Heart left ventricle (tissue), 16 donors: ENCODE data around the gene KIF1A. TPM values are rescaled to one million over a fixed set of nuclear protein-coding genes. Genes with fewer than 3 reads are reported as not detected.

Source experiments
- ATAC-seq, 4 donors: fragments of 200-7000 bp; cut with Tn5 transposase; one replicate each; pipeline ENCODE4 v1.9.1; 2020 to 2022; ENCODE audit warnings: moderate library complexity in 4 of 4, mild to moderate bottlenecking in 3 of 4, moderate number of reproducible peaks in 1 of 4
- DNase-seq, 5 donors: peaks; one replicate each; pipeline ENCODE4 v3.0.0-alpha.2; 2020
- H3K27ac ChIP-seq, 12 donors: fragments of 200-600 bp; sonication (generic) in 4 of 12; one replicate each; pipeline versions ENCODE4 v1.5.0 to v1.8.0; 2016 to 2022; ENCODE audit warnings: mild to moderate bottlenecking in 2 of 12
- H3K27me3 ChIP-seq, 9 donors: fragments of 200-600 bp; sonication (generic) in 2 of 9; one replicate each; pipeline versions ENCODE4 v1.5.1 to v1.8.0; 2016 to 2022; ENCODE audit warnings: mild to moderate bottlenecking in 3 of 9
- H3K36me3 ChIP-seq, 9 donors: fragments of 200-600 bp; sonication (generic) in 2 of 9; one replicate each; pipeline versions ENCODE4 v1.5.0 to v1.8.0; 2018 to 2022; ENCODE audit warnings: mild to moderate bottlenecking in 2 of 9
- H3K4me1 ChIP-seq, 12 donors: fragments of 200-600 bp; sonication (generic) in 4 of 12; one replicate each; pipeline versions ENCODE4 v1.5.0 to v1.8.0; 2016 to 2022; ENCODE audit warnings: mild to moderate bottlenecking in 3 of 12
- H3K4me3 ChIP-seq, 12 donors: fragments of 200-600 bp; sonication (generic) in 4 of 12; one replicate each; pipeline versions ENCODE4 v1.5.0 to v1.8.0; 2017 to 2022; ENCODE audit warnings: mild to moderate bottlenecking in 9 of 12, moderate library complexity in 4 of 12
- H3K9me3 ChIP-seq, 12 donors: fragments of 200-600 bp; sonication (generic) in 4 of 12; one replicate each; pipeline versions ENCODE4 v1.5.0 to v1.8.0; 2016 to 2022; ENCODE audit warnings: mild to moderate bottlenecking in 1 of 12
- POLR2A ChIP-seq, 2 donors: fragments of 450-650 bp; IDR thresholded peaks; one replicate each; pipeline ENCODE4 v1.6.1; 2017; ENCODE audit warnings: antibody characterized with exemption in 2 of 2, mild to moderate bottlenecking in 2 of 2, moderate library complexity in 2 of 2
- WGBS, 4 donors: extraction: QIAGEN DNeasy Blood & Tissue Kit in 2 of 4; methylation state at CpG; one replicate each; pipeline versions ENCODE4 v1.1.5 to v1.1.7; 2013 to 2018; 5-methylcytosine and 5-hydroxymethylcytosine counted together
- intact Hi-C, 10 donors: fragments of 100-400 bp; cut with DNase I; formaldehyde crosslinking; loops; one replicate each; pipeline versions ENCODE4 v1.11.1 to v1.14.2; 2022
- polyA plus RNA-seq, 2 donors: library from polyadenylated mRNA; stranded (reverse); fragments of 200-250 nt; gene quantifications; one replicate each; pipeline ENCODE4 v1.2.3, GENCODE V29; 2013
- total RNA-seq, 9 donors: library from RNA; depleted of rRNA in 2 of 9; stranded (reverse); fragments of >200 nt in 2 of 9; fragmentation: NEBNext Ultra II Directional in 3 of 9; extraction: Animal tissue kit (Norgen Biotek cat#: 25700) in 3 of 9; gene quantifications; one replicate each; pipeline versions ENCODE4 v1.1.0 to v1.2.4, GENCODE V29; 2016 to 2023
- TF ChIP-seq, protein P1 (sequence below), 12 donors: fragments of 200-600 bp; sonication (generic) in 4 of 12; IDR thresholded peaks; one replicate each; pipeline versions ENCODE4 v1.5.0 to v1.8.0; 2018 to 2022; ENCODE audit warnings: antibody characterized with exemption in 12 of 12, mild to moderate bottlenecking in 5 of 12
- donor health status: ischemic (EF 13 %, LVEDD 7.1; RV severe dilation, severe dysfunction).
- donor health status: healthy with polysubstance abuse.
- donor health status: DM: no; HTN: yes; CAD: no.
- donor health status: DM: no; HTN: no; CAD: no.
- donor health status: ischemic (EF 25% LVEDD 6.9; RV normal size, moderate dysfunction).
- donor health status: ischemic (EF 25% LVEDD 5.7; RV mildly dilated, moderate dysfunction).
- donor health status: healthy.
- donor health status: DM: yes; HTN: yes; CAD: no.
- donor health status: ischemic (EF 35%, LVEDD 5.7; RV mildly dilated, moderate dysfunction).
- donor health status: nonischemic (EF 11% LVEDD 7.7; RV severe dilation, severe dysfunction).
- donor health status: DM: yes; HTN: yes; CAD: no.
- donor health status: PGD.
- donor health status: ischemic (EF 29% LVEDD 5.4; RV normal size, mild dysfunction).
- donor health status: nonischemic (EF 23%, LVEDD 6.1; RV moderate dilation, normal function).

The KIF1A gene
- total and polyA plus RNA-seq, 11 donors = 0.76 to 25.8 (median 2.7) TPM

DNA sequence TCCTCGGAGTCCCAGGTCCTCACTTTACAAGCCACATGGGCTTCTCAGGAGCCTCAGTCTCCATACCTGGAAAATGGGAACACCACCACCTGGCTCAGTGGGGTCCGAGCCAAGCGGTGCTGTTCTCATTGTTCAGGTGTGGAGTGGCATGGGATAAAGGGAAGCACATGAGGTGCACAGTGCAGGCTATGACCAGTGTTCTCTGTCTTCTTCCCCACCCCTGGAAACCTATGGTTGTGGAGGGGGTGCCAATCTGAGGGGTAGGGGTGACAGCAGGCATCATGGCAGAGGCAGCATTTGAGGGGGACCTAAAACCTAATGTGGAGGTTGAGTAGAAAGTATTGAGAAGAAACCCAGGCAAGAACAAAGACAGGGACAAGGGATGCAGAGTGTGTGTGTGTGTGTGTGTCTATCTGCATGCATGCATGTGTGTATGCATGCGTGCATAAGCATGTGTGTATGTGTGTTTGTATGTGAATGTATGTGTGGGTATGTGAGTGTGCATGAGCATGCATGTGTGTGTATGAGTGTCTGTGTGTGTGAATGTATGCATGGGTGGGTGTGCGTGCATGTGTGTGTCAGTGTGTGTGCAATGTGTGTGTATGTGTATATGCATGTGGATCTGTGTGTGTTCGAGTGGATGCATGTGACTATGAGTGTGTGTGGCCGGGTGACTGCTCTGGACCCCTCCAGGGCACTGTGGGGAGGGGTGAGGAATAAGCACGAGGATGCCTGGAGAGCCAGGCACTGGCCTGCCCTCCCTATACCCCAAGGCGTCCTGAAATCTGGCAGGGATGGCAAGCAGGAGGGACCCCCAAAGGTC, 4.0 kb downstream of the KIF1A start:
- Histone ChIP-seq H3K4me3 (no peak overlapping the region), H3K36me3 (no peaks in the 10 kb centered on the region), H3K27ac (no peak overlapping the region), H3K4me1 (peaks cover 0 to 26% (median 7%) of the 10 kb centered on the region in 12 donors), H3K9me3 (peaks cover 0 to 12% (median 0%) of the 10 kb centered on the region in 12 donors), H3K27me3 (peaks cover 21 to 34% (median 27%) of the 10 kb centered on the region in 9 donors)
- ATAC-seq = no peak
- WGBS, 4 donors = 78 to 87% (median 84%) methylated on average over 8 to 9 of the region's 9 CpGs
- no peak for DNase-seq
- no peak for TF ChIP-seq POLR2A (IDR thresholded peaks at IDR 0.05)
- TF ChIP-seq, protein P1, sequence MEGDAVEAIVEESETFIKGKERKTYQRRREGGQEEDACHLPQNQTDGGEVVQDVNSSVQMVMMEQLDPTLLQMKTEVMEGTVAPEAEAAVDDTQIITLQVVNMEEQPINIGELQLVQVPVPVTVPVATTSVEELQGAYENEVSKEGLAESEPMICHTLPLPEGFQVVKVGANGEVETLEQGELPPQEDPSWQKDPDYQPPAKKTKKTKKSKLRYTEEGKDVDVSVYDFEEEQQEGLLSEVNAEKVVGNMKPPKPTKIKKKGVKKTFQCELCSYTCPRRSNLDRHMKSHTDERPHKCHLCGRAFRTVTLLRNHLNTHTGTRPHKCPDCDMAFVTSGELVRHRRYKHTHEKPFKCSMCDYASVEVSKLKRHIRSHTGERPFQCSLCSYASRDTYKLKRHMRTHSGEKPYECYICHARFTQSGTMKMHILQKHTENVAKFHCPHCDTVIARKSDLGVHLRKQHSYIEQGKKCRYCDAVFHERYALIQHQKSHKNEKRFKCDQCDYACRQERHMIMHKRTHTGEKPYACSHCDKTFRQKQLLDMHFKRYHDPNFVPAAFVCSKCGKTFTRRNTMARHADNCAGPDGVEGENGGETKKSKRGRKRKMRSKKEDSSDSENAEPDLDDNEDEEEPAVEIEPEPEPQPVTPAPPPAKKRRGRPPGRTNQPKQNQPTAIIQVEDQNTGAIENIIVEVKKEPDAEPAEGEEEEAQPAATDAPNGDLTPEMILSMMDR (IDR thresholded peaks at IDR 0.05) = no peak
- intact Hi-C loops = no loop called here

DNA sequence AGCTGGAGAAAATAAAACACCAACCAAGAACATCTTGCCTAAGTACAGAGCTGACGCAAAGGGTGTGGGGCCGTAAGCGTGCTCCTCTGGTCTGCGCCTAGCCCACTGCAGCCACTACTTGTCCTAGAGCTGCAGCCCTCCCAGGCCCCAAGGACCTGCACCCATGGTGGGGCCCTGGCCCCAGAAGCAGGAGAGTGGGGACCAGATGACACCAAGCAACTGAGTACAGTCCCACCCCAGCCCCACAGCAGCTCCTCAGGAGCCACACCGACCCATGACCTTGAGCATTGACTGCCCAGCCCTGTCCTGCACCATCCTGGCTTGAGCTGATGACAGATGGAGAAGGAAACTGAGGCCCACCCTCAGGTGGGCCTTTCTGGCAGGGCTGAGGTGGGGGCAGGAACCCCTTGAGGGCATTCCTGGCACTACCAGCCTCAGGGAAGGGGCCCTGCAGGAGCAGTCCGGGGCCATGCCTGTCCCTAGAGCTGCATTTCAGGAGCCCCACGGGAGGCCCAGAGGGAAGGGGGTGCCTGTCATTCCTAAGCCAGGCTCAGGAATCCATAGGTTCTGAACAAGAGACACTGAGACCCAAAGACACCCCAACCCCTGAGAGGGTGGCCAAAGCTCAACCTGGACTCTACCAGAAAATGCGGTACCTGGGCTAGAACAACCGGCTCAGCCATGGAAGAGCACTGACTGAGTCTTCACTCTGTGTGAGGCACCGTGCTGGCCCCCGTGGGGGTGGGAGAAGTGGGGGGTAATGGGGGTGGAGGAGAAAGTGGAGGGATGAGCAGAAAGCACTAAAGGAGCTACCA, 4.9 kb downstream of the KIF1A start:
- H3K27me3 ChIP-seq = peaks cover 15 to 26% (median 19%) of the 10 kb centered on the region in 9 donors
- H3K4me1 ChIP-seq = peaks cover 0 to 17% (median 7%) of the 10 kb centered on the region in 12 donors
- no peak for ATAC-seq
- intact Hi-C loops = no loop called here
- no peak overlapping the region for H3K27ac ChIP-seq
- TF ChIP-seq POLR2A (IDR thresholded peaks at IDR 0.05) = no peak
- TF ChIP-seq, protein P1 (IDR thresholded peaks at IDR 0.05) = no peak
- H3K4me3 ChIP-seq = no peak overlapping the region
- DNase-seq = no peak
- WGBS, 4 donors = 91 to 92% (median 92%) methylated on average over 10 to 11 of the region's 11 CpGs
- peaks cover 0 to 12% (median 0%) of the 10 kb centered on the region in 12 donors for H3K9me3 ChIP-seq
- H3K36me3 ChIP-seq = no peaks in the 10 kb centered on the region

DNA sequence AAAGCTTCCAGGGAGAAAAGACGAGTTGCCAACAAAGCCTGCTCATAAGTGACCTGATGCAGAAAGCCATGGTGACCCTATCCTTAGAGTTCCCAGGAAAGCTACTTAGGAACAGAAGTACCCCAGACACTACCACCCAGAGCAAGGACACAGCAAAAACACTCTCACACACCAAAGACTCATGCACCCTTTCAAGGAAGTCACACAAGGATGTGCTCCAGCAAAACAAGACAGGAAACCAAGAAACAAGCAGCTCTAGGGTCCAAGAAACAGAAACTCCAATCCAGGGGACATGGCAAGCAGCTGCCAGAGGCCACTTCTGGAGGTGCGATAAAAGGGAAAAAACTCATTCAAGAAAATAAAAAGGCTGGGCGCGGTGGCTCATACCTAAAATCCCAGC, 5.7 kb downstream of the KIF1A start:
- TF ChIP-seq, protein P1 (IDR thresholded peaks at IDR 0.05) = no peak
- TF ChIP-seq POLR2A (IDR thresholded peaks at IDR 0.05) = no peak
- Histone ChIP-seq H3K4me1 (peaks cover 0 to 9% (median 4%) of the 10 kb centered on the region in 12 donors), H3K4me3 (no peak overlapping the region), H3K27me3 (peaks cover 7 to 20% (median 12%) of the 10 kb centered on the region in 9 donors), H3K27ac (no peak overlapping the region), H3K9me3 (peaks cover 0 to 12% (median 0%) of the 10 kb centered on the region in 12 donors), H3K36me3 (no peaks in the 10 kb centered on the region)
- ATAC-seq (no peak), DNase-seq (no peak)
- intact Hi-C loops = no loop called here
- WGBS, 4 donors = 89 to 92% (median 90%) methylated on average over 4 of the region's 4 CpGs
